Left kidney (tissue), 2 donors: ENCODE results near the gene MPIG6B. TPM values are rescaled to one million over a fixed set of nuclear protein-coding genes. Genes with fewer than 3 reads are reported as not detected.

Source experiments
- DNase-seq: peaks from one replicate; pipeline ENCODE4 v3.0.0-alpha.2; 2013
- polyA plus RNA-seq: library from polyadenylated mRNA; unstranded; fragments of 120-200 nt; gene quantifications from one replicate; pipeline ENCODE4 v1.2.1, GENCODE V29; 2013; ENCODE audit not compliant: insufficient read length

Gene MPIG6B
- polyA plus RNA-seq, 1 donor = 1.7 TPM

GRCh38 chr6:31768363-31769257, 45.4 kb downstream of the MPIG6B start:
- DNase-seq = no peak

DNA sequence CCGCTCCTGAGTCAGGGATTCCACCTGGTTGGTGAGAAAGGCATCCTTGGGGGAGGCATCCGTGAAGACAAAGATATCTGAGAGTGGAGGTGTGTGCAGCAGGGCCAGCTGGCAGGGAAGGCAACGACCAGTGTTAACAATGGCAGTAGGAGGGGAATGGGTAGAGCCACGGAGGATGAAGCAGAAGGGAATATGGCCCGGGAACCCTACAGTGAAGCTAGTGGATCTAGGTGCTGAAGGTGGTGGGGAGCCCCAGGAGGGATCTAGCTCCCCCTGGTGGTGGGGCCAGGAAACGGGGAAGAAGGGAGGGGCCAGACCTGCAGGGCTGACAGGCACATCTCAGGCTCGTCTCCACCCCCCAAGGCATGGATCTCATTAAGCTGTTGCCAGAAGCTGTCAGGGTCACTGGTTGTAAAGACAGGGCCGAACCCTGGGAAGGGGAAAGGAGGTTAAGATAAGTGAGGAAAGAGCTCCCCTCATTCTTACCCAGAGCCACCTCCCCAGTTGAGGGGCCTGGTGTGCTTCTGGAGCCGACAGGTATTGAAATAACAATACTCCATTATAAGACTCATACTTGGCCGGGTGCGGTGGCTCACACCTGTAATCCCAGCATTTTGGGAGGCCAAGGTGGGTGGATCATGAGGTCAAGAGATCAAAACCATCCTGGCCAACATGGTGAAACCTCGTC, 46.7 kb downstream of the MPIG6B start:
- DNase-seq = no peak

DNA sequence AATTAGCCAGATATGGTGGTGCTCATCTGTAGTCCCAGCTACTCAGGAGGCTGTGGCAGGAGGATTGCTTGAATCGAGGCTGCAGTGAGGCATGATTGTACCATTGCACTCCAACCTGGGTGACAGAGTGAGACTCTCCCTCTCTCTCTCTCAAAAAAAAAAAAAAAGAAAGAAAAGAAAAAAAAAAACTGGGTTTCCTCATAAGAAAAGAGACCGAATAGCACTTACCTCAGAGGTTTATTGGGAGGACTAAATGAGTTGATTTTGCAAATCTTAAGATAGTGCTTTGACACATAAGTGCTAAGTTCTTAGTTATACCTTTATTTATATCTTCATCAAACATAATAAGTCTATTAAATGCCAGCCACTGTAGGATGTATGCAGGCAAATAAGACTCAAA, 47.7 kb downstream of the MPIG6B start:
- no peak for DNase-seq

- DNase-seq = no peak
These were observed 48.8 kb downstream of the MPIG6B start for GRCh38 chr6:31771992-31772358.

GRCh38 chr6:31775184-31775583, 52.0 kb downstream of the MPIG6B start:
- no peak for DNase-seq

DNA sequence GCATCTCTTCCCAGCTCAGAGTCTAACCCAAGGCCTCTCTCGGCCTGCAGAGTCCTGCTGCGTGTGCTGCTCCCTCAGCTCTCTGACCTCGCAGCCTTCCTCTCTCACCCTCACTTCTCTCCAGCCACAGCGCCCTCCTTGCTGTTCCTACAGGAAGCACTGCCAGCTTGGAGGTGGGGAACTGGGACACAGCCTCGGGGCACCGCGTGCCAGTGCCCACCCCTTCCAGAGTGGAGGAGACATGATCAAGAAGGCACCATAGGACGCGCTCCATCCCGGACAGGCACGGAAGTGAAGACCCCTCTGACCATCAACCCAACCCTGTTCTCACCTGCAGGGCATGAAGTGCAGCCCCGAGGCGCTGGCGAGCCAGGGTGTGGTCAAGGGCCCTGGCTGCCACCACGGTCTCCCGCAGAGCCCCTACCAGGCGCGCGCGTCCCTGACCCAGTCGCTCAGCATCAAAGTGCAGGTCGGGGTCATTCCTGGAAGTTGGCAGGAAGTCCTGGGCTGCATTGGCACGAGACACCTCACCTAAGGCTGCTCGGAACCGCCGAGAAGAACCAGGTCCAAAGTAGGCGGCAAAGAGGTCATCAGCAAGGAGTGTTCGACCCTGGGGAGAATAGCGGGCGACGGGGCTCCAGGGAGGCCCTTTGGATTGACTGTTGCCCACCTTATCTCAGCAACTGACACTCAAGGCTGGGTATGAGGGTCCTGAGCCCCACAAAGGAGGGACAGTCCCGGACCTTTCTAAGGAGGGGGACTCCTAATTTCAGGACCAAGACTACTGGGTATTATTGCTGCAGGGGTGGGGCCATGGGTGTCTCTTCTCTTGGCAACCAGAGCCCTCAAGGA, 52.7 kb downstream of the MPIG6B start:
- DNase-seq = no peak

Other genes with a start within 250 kb of the MPIG6B start
- gene MICB, start 225.2 kb upstream of the MPIG6B start, polyA plus RNA-seq = 2.1 TPM
- gene MCCD1, start 194.4 kb upstream of the MPIG6B start, polyA plus RNA-seq = 11.9 TPM
- 785 TPM for gene DDX39B, start 181.4 kb upstream of the MPIG6B start, polyA plus RNA-seq
- 8.6 TPM for gene ATP6V1G2, start 176.8 kb upstream of the MPIG6B start, polyA plus RNA-seq
- 15.7 TPM for gene NFKBIL1, start 175.8 kb upstream of the MPIG6B start, polyA plus RNA-seq
- 0.40 TPM for gene LTA, start 151.1 kb upstream of the MPIG6B start, polyA plus RNA-seq
- 0.17 TPM for gene TNF, start 147.8 kb upstream of the MPIG6B start, polyA plus RNA-seq
- 0.91 TPM for gene LTB, start 140.9 kb upstream of the MPIG6B start, polyA plus RNA-seq
- 2.6 TPM for gene LST1, start 137.1 kb upstream of the MPIG6B start, polyA plus RNA-seq
- not detected for gene NCR3, start 130.4 kb upstream of the MPIG6B start, polyA plus RNA-seq
- gene AIF1, start 108.1 kb upstream of the MPIG6B start, polyA plus RNA-seq = 60.5 TPM
- 184 TPM for gene PRRC2A, start 102.7 kb upstream of the MPIG6B start, polyA plus RNA-seq
- gene BAG6, start 70.7 kb upstream of the MPIG6B start, polyA plus RNA-seq = 242 TPM
- 95.0 TPM for gene APOM, start 67.5 kb upstream of the MPIG6B start, polyA plus RNA-seq
- 18.2 TPM for gene C6orf47, start 62.6 kb upstream of the MPIG6B start, polyA plus RNA-seq
- 27.5 TPM for gene GPANK1, start 58.4 kb upstream of the MPIG6B start, polyA plus RNA-seq
- gene CSNK2B, start 57.3 kb upstream of the MPIG6B start, polyA plus RNA-seq = 237 TPM
- 31.1 TPM for gene LY6G5B, start 53.4 kb upstream of the MPIG6B start, polyA plus RNA-seq
- 2.7 TPM for gene LY6G5C, start 42.3 kb upstream of the MPIG6B start, polyA plus RNA-seq
- gene ABHD16A, start 20.0 kb upstream of the MPIG6B start, polyA plus RNA-seq = 60.7 TPM
- gene LY6G6F, start 16.5 kb upstream of the MPIG6B start, polyA plus RNA-seq = 0.32 TPM
- not detected for gene LY6G6D, start 8.0 kb upstream of the MPIG6B start, polyA plus RNA-seq
- 1.1 TPM for gene LY6G6C, start 1.6 kb upstream of the MPIG6B start, polyA plus RNA-seq
- gene DDAH2, start 5.9 kb downstream of the MPIG6B start, polyA plus RNA-seq = 148 TPM
- 268 TPM for gene CLIC1, start 13.2 kb downstream of the MPIG6B start, polyA plus RNA-seq
- 62.2 TPM for gene MSH5, start 16.6 kb downstream of the MPIG6B start, polyA plus RNA-seq
- 16.0 TPM for gene SAPCD1, start 39.3 kb downstream of the MPIG6B start, polyA plus RNA-seq
- 8.5 TPM for gene VWA7, start 54.0 kb downstream of the MPIG6B start, polyA plus RNA-seq
- 69.7 TPM for gene VARS1, start 72.4 kb downstream of the MPIG6B start, polyA plus RNA-seq
- gene LSM2, start 83.6 kb downstream of the MPIG6B start, polyA plus RNA-seq = 71.7 TPM
- gene HSPA1L, start 91.9 kb downstream of the MPIG6B start, polyA plus RNA-seq = 3.8 TPM
- 72.3 TPM for gene HSPA1A, start 92.2 kb downstream of the MPIG6B start, polyA plus RNA-seq
- gene HSPA1B, start 104.4 kb downstream of the MPIG6B start, polyA plus RNA-seq = 112 TPM
- gene NEU1, start 139.4 kb downstream of the MPIG6B start, polyA plus RNA-seq = 66.3 TPM
- gene SLC44A4, start 155.6 kb downstream of the MPIG6B start, polyA plus RNA-seq = 52.6 TPM
- 84.3 TPM for gene EHMT2, start 174.3 kb downstream of the MPIG6B start, polyA plus RNA-seq
- 23.1 TPM for gene ZBTB12, start 178.7 kb downstream of the MPIG6B start, polyA plus RNA-seq
- 3.9 TPM for gene C2, start 204.3 kb downstream of the MPIG6B start, polyA plus RNA-seq
- gene CFB, start 222.7 kb downstream of the MPIG6B start, polyA plus RNA-seq = 10.7 TPM
- gene NELFE, start 235.6 kb downstream of the MPIG6B start, polyA plus RNA-seq = 89.9 TPM
- gene SKIC2, start 235.8 kb downstream of the MPIG6B start, polyA plus RNA-seq = 60.8 TPM
- gene DXO, start 248.8 kb downstream of the MPIG6B start, polyA plus RNA-seq = 29.4 TPM